ENCODE measurements around the gene LASP1. TPM values are rescaled to one million over a fixed set of nuclear protein-coding genes. Genes with fewer than 3 reads are reported as not detected.

LASP1 gene
- total and polyA plus RNA-seq, 2 experiments from 2014 or later, result 48.7 to 173 TPM

GRCh38 chr17:38921756-38922411, 52.0 kb downstream of the LASP1 start:
- peak overlapping the region; percentile 4; the same call in 1 of the 2 replicates for H3K27ac Mint-ChIP-seq
- H3K27ac ChIP-seq (ENCODE audit: low read depth), result peak overlapping the region; percentile 53
- H3K27me3 ChIP-seq (ENCODE audit: insufficient read depth), result no peaks in the 10 kb centered on the region
- H3K36me3 Mint-ChIP-seq (ENCODE audit: low read depth), result peaks cover 31% of the 10 kb centered on the region
- no peak overlapping the region; the same call in 1 of the 2 replicates for H3K4me2 ChIP-seq
- no peaks in the 10 kb centered on the region for H3K79me2 ChIP-seq (replicated peaks; ENCODE audit: insufficient read depth)
- TF ChIP-seq EZH2phosphoT487 (IDR thresholded peaks at IDR 0.05; ENCODE audit: unreplicated experiment) (no peak), EZH2 (IDR thresholded peaks at IDR 0.05; ENCODE audit: low read depth, unreplicated experiment) (no peak), STAT1 (IDR thresholded peaks at IDR 0.05; ENCODE audit: unreplicated experiment) (no peak), ZNF331 (CRISPR knock-in tag; IDR thresholded peaks at IDR 0.05; ENCODE audit: low read depth) (no peak), ETS1 (IDR thresholded peaks at IDR 0.05) (no peak), ZNF462 (CRISPR knock-in tag; IDR thresholded peaks at IDR 0.05) (no peak), REST (IDR thresholded peaks at IDR 0.05; ENCODE audit: unreplicated experiment) (no peak)
- no peak overlapping the region; the same call in 2 of the 3 replicates for H3K4me3 Mint-ChIP-seq
- H3K4me1 ChIP-seq (ENCODE audit: insufficient read depth), result peaks cover 19% of the 10 kb centered on the region
- no peak for ATAC-seq
- H3K9me2 ChIP-seq (ENCODE audit: insufficient read depth), result 0 out of 2 replicates have a peak, but pooled peaks cover 3% of the 10 kb centered on the region
- DNase-seq (ENCODE audit: low spot score), result peak; percentile 26
- H2AFZ ChIP-seq, result no peak overlapping the region
- H4K20me1 ChIP-seq (replicated peaks; ENCODE audit: insufficient read depth), result peaks cover 8% of the 10 kb centered on the region
- no peaks in the 10 kb centered on the region; the same call in 1 of the 2 replicates for H3K36me3 ChIP-seq (ENCODE audit: insufficient read depth)
- no peaks in the 10 kb centered on the region for H3K9me3 Mint-ChIP-seq
- H3K4me3 ChIP-seq, result no peak overlapping the region
- H3F3A ChIP-seq (replicated peaks; ENCODE audit: low read depth), result peaks cover 13% of the 10 kb centered on the region; the same call in 1 of the 2 replicates
- peaks cover 34% of the 10 kb centered on the region for H3K4me1 Mint-ChIP-seq
- peaks cover 14% of the 10 kb centered on the region for H3K27me3 Mint-ChIP-seq (ENCODE audit: insufficient read depth, low read depth, poor library complexity)

All from GM23338 (cell line).